NCI-H146 treated with DMSO at 0.1 percent for 48 hours (cell line): ENCODE data around the gene EDIL3.

ENCODE experiments used
- DNase-seq: peaks from one replicate; lab custom pipeline; 2025; ENCODE audit not compliant: unreplicated experiment; lab: John Stamatoyannopoulos, UW

EDIL3 gene, protein sequence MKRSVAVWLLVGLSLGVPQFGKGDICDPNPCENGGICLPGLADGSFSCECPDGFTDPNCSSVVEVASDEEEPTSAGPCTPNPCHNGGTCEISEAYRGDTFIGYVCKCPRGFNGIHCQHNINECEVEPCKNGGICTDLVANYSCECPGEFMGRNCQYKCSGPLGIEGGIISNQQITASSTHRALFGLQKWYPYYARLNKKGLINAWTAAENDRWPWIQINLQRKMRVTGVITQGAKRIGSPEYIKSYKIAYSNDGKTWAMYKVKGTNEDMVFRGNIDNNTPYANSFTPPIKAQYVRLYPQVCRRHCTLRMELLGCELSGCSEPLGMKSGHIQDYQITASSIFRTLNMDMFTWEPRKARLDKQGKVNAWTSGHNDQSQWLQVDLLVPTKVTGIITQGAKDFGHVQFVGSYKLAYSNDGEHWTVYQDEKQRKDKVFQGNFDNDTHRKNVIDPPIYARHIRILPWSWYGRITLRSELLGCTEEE

DNA sequence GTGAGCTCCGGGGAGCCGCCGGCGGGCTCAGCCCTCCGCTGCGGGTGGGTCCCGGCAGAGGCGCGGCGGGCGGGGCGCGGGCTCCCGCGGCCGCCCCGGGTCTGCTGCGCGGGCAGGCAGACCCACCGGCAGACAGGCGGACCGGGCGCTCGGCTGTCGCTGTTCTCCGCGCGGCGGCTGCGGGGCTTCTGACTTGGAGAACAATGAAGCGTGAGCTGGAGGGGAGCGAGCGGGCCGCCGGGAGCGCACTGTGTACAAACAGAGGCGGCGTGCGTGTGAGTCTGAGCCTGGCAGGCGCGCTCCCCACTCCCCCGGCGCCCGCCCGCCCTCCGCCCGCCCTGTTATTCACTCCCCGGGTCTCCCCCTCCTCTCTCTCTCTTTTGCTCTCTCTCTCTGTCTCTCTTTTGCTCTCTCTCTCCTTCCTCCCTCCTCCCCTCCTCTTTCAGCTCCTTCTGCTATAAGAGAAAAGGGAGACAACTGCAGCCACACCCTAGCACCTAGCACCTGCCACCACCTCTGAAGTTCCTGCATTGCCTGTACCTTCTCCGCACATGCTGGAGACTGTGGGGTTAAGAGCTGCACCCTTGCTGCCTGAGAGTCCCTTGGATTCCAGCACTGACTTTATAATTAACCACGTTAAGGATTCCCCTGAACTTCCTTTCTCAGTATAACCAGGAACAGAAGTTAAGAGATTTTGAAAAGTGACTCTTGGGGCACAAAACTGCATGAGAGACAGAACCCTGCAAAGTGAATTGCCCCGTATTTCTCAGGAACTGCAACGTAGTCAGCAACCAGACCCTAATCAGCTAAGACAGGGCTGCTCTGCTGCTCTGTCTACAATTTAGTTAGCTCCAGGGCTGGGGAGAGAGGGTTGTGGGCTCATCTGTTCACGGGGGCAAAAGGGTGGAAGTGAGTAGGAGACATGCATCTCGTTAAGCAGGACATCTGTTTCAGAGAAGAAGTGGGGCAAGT, at the start of gene EDIL3:
EDIL3 (minus strand) TSS at position 277 of the 972 bp plus-strand sequence. CDS start 506 bp downstream, outside the sequence.
- DNase-seq, result peak; percentile 24

DNA sequence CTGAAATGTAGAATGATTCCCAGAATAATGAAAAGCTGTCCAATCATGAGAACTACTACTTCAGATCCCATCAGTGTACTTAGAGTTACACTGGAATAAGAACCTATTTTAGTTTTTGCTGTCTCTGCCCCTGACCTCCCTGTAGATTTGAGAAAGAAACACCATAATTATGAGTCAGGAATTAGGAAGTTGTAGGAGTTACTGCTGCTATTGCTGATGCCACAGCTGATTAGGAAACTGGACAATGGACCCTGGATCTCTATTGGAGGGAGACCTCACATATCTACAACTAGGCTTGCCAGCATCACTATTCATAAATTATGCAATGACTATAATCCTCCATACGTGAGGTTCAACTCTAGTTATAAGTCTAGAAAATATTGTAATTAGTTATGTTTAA, 48.8 kb upstream of the EDIL3 start:
- DNase-seq, result no peak

DNA sequence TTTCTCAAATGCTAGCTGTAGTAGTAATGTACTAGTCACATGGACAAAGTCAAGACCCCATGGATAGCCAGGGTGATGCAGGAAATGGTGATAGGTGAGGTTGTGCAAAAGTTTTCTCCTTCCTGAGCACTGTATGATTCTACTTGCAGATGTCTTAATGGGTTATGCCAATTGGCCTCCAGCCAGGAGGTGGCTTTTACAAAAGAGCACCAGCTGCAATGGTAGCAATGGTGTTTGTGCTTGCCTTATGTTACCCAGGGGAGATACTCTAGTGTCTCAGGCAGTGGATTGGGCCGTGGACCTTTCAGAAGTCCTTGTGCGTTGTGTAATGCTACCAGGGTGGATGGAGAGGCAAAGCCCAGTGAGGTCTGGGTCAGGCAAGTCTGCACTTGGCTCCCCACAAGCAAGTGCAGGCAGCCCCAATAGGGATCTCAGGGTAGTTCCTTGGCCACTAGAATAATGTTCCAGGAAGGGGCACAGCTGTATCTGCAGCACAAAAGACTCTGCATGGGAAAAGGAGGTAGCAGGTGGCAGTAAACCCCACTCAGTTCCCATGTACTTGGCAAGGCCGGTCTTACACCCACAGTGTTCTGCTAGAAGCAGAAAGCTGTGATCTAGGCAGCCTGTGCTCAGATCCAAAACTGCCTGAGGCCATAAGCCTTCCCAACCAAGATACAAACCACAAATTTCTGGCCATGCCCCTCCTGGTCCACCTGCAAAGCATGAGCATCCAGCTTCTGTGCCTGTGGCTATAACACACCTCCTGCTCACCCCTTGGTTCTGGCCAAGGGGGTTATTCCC, 46.4 kb upstream of the EDIL3 start:
- no peak for DNase-seq

DNA sequence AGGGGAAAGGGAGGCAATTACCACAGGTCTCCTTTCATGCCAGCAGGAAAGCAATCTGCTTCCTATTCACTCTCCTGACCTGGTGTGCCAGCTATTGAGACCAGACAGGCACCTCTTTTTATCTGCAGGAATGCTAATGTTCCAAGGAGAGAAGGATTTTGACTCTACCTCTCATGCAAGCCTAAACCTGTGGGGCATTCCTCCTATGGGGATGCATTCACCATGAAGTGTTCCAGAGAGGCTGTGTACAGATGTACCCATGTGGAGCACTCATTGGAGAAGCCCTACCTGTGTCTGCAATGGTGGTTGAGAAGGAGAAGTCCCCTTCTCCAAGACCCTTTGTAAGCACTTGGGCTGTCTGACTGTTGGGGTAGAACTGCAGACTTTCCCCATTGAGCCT, 45.4 kb upstream of the EDIL3 start:
- no peak for DNase-seq

DNA sequence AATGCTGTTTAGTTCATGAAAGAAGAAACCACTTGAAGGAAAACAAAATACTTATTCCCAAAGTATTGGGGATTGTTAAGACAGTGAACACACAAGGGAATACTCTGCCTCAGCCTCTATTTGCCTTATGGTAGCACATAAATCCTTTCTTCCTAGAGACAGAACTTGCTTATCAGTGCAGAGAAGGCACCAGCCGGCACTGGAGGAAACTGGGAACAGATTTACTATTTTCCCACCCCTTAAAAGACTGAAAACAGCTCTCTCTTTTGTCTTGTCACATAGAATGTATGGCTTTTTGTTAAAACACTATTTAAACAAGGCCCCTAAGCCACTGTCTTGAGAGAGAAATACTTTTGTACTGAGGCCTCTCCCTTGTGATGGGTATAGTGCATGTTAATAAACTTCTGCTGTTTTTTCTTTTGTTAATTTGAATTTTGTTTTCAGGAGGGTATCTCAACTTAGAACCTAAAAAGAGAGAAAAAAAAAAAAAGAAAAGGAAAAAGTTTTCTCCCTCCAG, 40.7 kb upstream of the EDIL3 start:
- DNase-seq, result no peak

DNA sequence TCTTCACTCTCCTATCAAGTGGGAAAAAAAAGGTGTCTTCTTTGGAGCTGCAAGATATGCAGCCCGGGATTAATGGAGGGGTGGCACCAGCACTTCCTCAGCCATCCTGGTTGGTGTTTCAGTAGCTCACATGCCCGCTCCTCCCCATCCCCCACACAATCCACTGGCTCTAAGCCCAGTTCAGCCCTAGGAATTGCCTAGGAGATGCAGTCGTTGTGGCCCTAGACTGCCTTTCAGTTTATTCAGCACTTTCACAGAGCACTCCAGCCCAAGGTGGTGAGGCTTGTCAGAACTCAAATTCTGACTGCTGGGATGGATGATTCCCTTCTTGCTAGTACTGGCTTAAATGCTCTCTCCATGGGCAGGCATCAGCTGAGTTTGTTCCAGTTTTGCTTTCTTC, 35.1 kb upstream of the EDIL3 start:
- DNase-seq, result no peak

DNA sequence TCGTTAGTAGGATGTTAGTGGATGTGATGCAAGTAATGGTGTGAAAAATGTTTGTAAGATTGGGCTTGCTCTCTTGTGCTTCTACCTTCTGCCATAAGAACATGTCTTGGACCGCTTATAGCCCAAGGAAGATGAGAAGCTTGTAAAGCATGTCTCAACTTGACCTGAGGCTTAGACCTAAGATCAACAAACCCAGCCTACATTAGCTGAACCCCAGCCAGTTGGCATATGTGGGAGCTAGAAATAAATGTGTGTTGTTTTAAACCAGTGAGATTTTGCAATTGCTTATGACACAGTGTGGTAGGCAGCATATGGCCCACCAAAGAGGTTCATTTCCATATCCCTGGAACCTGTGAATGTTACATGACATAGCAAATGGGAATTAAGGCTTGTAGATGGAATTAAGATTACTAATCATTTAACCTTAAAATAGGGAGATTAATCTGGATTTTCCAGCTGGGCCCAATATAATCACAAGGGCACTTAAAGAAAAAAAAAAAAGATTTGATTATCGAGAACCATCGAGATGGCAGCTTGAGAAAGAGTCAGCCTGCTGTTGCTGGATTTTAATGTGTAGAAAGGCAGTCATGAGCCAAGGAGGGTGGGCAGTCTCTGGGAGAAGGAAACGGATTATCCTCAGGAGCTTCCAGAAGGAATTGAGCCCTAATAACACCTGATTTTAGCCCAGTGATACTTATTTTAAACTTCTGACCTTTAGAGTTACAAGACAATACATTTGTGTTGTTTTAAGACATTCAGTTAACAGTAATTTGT, 27.3 kb upstream of the EDIL3 start:
- DNase-seq, result no peak

DNA sequence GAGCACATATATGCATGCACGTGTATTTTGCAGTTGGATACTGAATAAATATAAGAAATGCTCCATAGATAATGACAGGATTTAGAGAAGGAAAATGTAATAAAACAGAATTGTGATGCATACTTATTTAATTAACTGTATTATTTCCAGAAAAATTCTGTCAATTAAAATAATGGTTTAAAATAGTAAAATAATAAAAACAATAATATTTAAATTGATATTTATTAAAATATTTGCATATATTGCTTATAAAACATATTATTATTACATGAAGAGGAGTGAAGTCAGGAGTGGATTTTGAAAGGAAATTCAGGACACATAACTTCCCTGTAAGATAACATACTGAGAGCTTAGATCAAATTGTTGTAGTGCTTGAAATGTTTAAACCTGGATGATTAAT, 21.4 kb upstream of the EDIL3 start:
- DNase-seq, result no peak

DNA sequence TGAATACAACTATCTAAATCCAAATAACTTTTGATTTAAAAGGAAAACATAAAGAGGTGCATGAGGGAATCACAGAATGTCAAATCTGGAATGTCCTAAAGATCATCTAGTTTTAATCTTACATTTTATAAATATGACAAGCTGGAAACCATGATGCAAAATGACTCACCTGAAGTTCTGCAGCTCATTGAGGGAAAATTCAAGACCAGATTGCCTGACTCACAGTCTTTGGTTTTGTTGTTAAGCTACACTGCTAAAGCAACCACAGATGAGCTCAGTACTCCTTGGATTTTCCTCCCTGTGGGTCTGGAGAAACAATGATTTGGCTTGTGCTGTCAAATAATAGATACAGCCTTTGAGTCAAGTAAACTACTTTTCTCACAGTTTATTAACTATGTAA, 19.1 kb upstream of the EDIL3 start:
- no peak for DNase-seq

DNA sequence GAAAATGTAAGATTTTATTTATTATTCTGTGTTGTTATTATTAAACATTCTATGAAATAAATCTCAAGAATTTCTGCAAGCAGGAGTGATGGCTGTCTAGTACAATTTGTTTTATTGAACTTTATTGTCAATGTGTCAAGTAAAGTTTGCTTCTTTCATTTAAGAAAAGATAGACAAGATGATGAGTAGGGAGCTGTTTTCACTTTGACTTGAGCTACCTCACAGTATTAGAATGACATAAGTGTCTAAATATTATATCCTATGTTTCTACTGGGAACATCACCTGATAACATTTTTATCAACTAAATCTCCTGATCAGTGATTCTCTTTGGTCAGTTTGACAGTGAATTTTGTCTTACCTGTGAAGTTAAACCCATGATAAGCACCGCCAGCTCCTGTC, 12.7 kb upstream of the EDIL3 start:
- DNase-seq, result no peak

DNA sequence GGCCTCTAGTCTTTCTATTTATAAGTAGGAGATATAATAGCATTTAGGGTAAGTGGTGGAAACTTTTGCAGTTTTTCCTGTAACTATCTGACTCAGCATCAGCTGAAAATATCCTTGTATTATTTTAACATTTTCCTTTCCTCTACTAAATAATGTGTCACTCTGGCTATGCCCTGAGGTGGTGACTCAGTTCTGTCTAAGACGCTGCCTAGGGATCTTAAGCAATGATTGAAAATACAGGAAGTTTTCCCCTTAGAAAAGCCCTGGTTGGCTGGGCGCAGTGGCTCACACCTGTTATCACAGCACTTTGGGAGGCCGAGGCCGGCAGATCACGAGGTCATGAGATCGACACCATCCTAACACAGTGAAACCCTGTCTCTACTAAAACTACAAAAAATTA, 9.3 kb upstream of the EDIL3 start:
- no peak for DNase-seq

DNA sequence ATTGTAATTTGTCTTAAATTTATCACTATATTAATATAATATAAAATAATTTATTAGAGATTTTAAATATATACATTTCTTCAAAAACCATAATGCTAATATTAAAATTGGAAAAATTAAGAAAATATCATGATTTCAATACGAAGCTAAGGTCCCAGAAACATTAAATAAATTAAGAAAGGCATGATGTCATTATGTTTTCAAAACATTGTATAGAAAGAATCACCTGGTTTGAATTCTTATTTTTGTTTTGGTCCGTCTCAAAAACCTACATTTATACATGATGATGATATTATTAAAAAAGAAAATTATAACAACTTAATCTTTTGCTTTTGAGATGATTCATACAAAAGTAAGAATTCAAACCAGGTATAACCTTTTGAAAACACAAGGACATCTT, 8.2 kb upstream of the EDIL3 start:
- DNase-seq, result no peak

DNA sequence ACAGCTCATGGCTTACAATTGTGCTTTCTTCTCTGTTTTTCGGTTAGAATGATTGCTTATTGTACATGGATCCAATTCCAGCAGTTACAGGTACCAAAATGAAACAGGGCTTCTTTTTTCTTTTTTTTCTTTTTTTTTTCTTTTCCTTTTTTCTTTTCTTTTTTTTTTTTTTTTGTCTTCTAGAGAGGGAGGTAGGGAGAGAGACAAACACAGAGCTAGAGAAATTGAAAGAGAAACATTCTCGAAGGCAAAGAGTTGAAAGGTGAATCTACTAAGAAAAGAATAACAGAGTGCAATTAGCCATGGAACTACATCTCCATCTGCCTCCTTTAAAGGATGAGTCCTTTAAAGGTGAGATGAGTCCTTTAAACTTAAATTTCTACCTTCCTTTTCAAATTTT, 1.0 kb upstream of the EDIL3 start:
- no peak for DNase-seq

DNA sequence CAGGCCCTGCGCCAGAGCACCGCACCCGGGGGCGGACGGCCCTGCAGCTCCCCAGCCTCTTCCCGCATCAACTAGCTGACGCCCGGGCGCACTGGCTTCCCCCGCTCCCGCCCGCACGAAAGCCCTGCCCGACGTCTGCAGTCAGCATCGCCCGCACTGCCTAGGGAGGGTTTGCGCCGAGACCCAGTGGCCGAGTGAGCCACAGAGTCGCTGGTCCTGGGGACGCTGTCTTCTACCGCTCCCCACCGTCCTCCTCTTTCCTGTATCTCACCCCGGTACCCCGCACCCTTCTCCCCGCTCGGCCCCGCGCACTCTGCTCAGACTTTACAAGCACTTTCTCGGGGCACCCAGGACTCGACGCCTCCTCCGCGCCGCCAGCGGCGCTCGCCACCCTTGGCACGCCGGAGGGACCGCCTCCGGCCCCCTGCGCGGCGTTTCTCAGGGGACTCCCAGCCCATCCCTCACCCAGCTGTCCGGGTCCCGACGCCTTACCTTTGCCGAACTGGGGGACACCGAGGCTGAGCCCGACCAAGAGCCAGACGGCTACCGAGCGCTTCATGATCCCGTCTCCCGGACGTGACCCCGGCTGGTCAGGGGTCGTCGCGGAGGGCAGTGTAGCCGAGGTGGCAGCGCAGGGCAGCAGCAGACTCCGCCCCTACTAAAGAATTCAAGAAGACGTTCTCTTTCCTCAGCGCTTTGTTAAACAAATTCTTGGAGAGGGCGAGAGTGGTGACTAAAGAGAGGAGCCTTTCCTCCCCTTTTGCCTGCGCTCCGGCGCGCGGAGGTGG, 670 bp downstream of the EDIL3 start:
- DNase-seq, result peak; percentile 8

DNA sequence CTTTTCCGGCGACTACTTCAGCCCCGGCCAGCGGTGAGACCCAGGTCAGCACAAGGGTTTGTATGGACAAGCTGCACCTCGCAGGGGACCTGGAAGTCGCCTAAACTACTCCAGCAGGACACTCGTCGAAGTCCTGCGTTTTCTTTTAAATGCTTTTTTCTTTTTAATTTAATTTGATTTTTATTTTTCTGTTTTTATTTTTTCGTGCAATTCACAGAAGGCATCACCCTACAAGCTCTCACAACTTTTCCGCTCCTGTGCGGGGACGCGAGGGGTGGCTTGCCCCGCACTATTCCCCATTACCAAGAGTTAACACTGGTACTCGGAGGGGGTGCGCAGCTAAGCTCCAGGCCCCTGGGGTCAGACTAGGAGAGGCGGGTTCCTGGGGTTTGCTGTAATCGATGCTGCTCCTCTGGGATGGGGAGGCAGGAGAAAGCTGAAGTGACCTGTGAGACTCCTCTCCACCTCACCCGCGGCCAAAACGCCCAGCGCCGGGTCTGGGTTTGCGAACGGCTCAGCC, 1.3 kb downstream of the EDIL3 start:
- no peak for DNase-seq

DNA sequence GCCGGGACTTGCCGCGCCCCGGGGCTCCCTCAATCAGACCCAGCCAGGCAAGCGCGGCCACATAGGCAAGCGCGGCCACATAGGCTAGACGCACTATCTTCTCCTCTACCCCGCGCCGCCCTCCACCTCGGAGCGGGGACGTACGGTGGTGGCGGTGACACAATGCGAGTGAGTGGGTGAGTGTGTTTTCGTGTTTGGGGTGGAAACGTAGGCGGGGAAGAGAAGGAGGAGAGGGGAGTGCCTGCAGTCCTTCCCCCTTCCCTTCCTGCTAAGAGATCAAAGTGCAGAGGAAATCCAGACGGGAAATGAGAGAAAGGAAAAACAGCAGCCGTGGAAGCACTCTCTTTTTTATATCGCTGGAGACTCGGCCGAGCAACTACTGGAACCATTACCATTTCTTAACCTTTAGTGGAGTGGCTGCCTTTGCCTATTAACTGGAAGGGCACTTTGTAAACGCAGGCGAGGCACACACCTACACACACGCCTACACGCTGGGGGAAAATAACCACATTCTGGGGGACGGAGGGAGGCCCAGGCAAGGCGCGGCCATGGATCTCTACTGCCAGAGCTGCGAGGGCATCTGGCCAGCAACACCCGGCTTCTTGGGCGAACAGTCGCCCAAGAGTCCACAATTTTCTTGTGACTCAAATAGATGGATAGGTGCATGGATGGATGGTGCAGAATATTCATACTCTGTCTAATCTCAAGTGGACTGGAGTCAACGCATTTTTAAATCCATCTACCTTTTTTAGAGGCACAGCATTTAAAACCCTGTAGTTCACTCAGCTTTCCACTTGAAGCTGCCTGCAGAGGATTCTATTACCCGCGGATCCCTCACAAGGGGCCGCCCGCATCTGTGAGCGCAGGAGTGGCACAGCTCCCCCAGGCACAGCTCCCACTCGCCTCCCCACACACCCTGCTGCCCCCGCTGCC, 2.1 kb downstream of the EDIL3 start:
- DNase-seq, result peak; percentile 25

DNA sequence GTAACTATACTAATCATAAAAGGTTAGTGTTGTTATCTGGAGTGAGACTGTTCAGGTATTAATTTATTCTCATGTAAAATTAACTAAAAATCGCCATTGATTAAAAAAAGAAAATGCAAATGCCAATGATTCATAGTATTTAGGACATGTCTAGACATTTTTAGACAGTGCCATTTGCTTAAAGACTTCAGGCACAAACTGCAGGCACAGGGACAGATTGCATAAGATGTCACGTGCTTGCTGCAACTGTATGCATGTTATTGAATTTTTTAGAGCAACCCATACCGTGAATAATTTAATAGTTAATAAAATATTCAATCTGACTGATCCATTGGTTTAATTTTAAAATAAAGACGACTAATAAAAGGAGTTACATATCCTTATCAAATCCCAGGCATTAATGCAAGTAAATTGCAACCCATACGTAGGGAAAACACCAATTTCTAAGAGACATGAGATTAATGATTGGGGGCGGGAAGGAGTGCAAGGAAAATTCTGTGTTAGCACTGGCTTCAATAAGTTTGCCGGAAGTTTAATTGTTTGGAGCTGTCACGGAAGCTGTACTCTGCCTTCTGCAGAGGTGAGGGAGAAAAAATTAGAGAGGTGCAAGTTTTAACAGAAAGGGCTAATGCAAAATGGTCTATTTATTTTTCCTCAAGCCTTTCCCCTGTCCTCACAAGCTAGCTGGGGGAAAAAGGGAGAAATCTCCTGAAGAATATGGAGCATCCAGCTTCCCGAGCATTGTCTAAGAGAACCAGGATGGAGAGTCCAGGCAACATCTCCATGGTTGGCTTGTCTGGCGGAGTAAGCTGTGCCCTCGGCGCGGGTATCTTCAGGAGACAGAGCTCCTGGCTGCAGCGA, 2.9 kb downstream of the EDIL3 start:
- DNase-seq, result peak; percentile 1
